Activated CD8-positive, alpha-beta memory T cell treated with anti-CD3 and anti-CD28 coated beads, Interleukin-2, amount 10 ng/mL, durations not matched to agents 7 days and 5 days (primary cell): ENCODE measurements around the gene RIT1. TPM values are rescaled to one million over a fixed set of nuclear protein-coding genes. Genes with fewer than 3 reads are reported as not detected.
"Not testable (repeated sequence)": the region's sequence is repeated elsewhere in the genome, so short reads cannot be mapped to it uniquely, and the experiment has no call there.

Source experiments
- ATAC-seq: fragments of 150-1000 bp; cut with Tn5 transposase; one replicate; pipeline ENCODE4 v1.10.0; 2021; ENCODE audit warnings: moderate library complexity
- CTCF ChIA-PET: fragments of 350-600 bp; sonication (Branson Sonifier 250); formaldehyde crosslinking; loops from one replicate; lab custom pipeline; 2021; ENCODE audit warnings: antibody characterized with exemption; lab: Charles Lee
- DNase-seq: peaks from one replicate; pipeline ENCODE4 v3.0.0-alpha.2; 2020
- H3K27ac Mint-ChIP-seq: one replicate; pipeline ENCODE4 v1.8.0; 2021; ENCODE audit warnings: mild to moderate bottlenecking, mixed read lengths
- H3K27me3 Mint-ChIP-seq: one replicate; pipeline ENCODE4 v1.8.0; 2021; ENCODE audit warnings: mixed read lengths
- H3K36me3 Mint-ChIP-seq: one replicate; pipeline ENCODE4 v1.8.0; 2021; ENCODE audit warnings: mild to moderate bottlenecking, mixed read lengths
- H3K4me1 Mint-ChIP-seq: one replicate; pipeline ENCODE4 v1.8.0; 2021; ENCODE audit warnings: mixed read lengths
- H3K4me3 Mint-ChIP-seq: one replicate; pipeline ENCODE4 v1.8.0; 2021; ENCODE audit warnings: mild to moderate bottlenecking, moderate library complexity, mixed read lengths
- H3K9me3 Mint-ChIP-seq: one replicate; pipeline ENCODE4 v1.8.0; 2022; ENCODE audit warnings: low read depth, mixed read lengths
- total RNA-seq, 2 experiments: library from RNA; stranded (reverse); gene quantifications; one replicate each; pipeline ENCODE4 v1.2.3, GENCODE V29; 2021

Gene RIT1
- total RNA-seq, 2 experiments from 2014 or later = 24.0 to 24.7 TPM

DNA sequence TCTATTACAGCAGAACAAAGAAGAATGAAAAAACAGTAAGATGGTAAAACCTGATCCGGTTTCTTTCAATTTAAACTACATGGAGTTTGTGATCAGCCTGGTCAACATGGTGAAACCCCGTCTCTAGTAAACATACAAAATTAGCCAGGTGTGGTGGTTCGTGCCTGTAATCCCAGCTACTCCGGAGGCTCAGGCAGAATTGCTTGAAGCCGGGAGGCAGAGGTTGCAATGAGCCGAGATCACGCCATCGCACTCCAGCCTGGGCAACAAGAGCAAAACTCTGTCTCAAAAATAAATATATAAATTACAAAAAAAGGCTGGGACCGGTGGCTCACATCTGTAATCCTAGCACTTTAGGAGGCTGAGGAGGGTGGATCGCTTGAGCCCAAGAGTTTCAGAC, 19.6 kb upstream of the RIT1 start:
- not testable (repeated sequence) for H3K9me3 Mint-ChIP-seq, H3K27ac Mint-ChIP-seq, DNase-seq, H3K27me3 Mint-ChIP-seq, ATAC-seq
- CTCF ChIA-PET = interaction anchor here (0.7 to 2.4 kb wide), 6 partner anchors 8 to 59 kb away, joined by 3 to 9 read pairs (median 4); no protein-coding TSS in a partner anchor
- H3K4me3 Mint-ChIP-seq = peak overlapping the region; percentile 58
- peaks cover 53% of the 10 kb centered on the region for H3K36me3 Mint-ChIP-seq
- H3K4me1 Mint-ChIP-seq = peaks cover 45% of the 10 kb centered on the region

DNA sequence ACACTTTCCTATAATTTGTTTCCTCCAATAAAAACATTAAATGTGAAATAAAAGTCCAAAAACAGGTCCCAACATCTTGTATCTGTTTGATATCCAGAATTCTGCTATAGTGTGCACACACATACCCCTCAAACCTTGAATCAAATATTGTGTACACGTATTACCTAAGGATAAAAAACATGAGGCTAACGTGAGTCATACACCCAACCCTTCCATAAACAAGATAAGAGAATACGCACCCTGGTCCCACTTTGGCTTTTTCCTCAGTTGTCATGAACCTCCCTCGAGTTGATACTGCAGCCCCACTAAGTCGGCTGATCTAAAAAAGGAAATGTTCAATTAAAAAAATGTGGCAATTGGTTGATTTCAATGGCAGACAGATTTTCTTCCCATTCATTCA, 17.9 kb upstream of the RIT1 start:
- CTCF ChIA-PET = interaction anchor here (0.9 to 1.8 kb wide), 3 partner anchors 10 to 14 kb away, joined by 3 to 9 read pairs (median 3); no protein-coding TSS in a partner anchor
- Mint-ChIP-seq H3K9me3 (no peaks in the 10 kb centered on the region), H3K27ac (no peak overlapping the region), H3K4me3 (no peak overlapping the region), H3K27me3 (no peaks in the 10 kb centered on the region), H3K36me3 (peaks cover 58% of the 10 kb centered on the region), H3K4me1 (peaks cover 45% of the 10 kb centered on the region)
- no peak for DNase-seq
- no peak for ATAC-seq

DNA sequence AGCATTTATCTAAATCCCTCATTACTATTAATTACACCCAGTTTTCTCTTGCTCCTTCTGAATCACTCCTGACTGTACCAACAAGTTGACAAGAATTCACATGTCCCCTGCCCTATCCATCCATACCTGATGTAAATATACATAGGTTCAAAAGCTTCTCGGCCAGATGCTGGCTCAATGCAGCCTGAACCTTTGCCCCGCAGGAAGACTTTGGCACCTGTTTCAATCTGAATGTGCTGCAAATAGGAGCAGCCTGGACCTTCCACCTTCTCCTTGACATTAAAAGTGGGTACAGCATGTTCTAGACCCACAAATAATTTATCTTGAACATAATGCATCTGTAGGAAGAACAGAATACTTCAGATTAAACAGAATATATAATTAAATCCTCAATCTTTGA, 14.4 kb upstream of the RIT1 start:
- H3K27me3 Mint-ChIP-seq = no peaks in the 10 kb centered on the region
- ATAC-seq (no peak), DNase-seq (no peak)
- H3K9me3 Mint-ChIP-seq = no peaks in the 10 kb centered on the region
- H3K27ac Mint-ChIP-seq = no peak overlapping the region
- no peak overlapping the region for H3K4me3 Mint-ChIP-seq
- H3K4me1 Mint-ChIP-seq = peaks cover 24% of the 10 kb centered on the region
- peaks cover 63% of the 10 kb centered on the region for H3K36me3 Mint-ChIP-seq
- CTCF ChIA-PET = interaction anchor here (1.6 kb wide), 1 partner anchor 675 kb away, joined by 3 read pairs; no protein-coding TSS in a partner anchor

DNA sequence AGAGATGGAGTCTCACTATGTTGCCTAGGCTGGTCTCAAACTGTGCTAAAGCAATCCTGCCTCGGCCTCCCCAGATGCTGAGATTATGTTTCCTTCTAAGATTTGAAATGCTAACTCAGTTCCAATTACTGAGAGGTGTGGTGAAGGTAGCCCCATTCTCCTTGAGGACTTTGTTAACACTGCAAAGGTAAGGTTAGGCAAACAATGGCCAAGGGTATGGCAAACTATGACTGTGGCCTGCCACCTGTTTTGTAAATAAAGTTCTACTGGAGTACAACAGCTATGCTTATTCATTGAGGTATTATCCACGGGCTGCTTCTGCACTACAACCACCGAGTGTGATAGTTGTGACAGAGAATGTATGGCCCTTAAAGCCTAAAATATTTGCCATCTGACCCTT, 9.6 kb upstream of the RIT1 start:
- no peaks in the 10 kb centered on the region for H3K27me3 Mint-ChIP-seq
- DNase-seq = no peak
- peaks cover 9% of the 10 kb centered on the region for H3K4me1 Mint-ChIP-seq
- H3K36me3 Mint-ChIP-seq = peaks cover 61% of the 10 kb centered on the region
- CTCF ChIA-PET = interaction anchor here (0.5 to 1.1 kb wide), 3 partner anchors 9 to 131 kb away, joined by 3 read pairs; no protein-coding TSS in a partner anchor
- ATAC-seq = no peak
- no peak overlapping the region for H3K27ac Mint-ChIP-seq
- H3K4me3 Mint-ChIP-seq = no peak overlapping the region
- H3K9me3 Mint-ChIP-seq = no peaks in the 10 kb centered on the region

DNA sequence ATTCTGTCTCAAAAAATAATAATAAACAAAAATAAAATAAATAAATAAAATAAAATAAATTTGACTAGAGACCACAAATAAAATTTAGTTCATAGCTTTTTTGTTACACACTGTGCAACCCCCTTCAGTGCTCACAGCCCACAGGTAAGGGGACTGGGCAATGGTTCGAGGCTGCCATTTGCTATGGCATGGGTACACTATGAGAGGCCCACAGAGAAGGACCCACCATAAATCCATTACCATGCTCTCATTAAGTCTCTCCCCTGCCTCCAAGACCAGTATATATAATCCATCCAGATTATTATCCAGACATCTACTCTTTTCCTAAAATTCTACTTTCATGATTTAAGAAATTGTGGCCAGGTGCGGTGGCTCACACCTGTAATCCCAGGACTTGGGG, 8.7 kb upstream of the RIT1 start:
- CTCF ChIA-PET = no interaction called here
- DNase-seq = no peak
- Mint-ChIP-seq H3K27ac (no peak overlapping the region), H3K4me3 (no peak overlapping the region), H3K27me3 (no peaks in the 10 kb centered on the region), H3K36me3 (peaks cover 58% of the 10 kb centered on the region), H3K4me1 (peaks cover 9% of the 10 kb centered on the region), H3K9me3 (no peaks in the 10 kb centered on the region)
- ATAC-seq = no peak

DNA sequence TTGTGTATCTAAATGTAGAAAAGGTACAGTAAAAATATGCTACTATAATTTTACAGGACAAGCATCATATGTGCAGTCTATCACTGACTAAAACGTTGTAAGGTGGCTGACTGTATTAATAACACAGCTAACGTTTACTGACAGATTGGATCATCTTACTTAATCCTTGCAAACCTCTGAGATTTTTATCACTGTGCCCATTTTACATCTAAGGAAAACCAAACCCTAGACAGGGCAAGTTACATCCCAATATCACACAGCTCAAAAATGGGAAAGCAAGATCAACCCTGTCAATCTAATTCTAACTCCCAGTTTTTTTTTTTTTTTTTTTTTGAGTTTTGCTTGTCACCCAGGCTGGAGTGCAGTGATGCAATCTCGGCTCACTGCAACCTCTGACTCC, 7.5 kb upstream of the RIT1 start:
- ATAC-seq (no peak), DNase-seq (no peak)
- H3K4me3 Mint-ChIP-seq = no peak overlapping the region
- no peaks in the 10 kb centered on the region for H3K9me3 Mint-ChIP-seq
- H3K27me3 Mint-ChIP-seq = no peaks in the 10 kb centered on the region
- peaks cover 65% of the 10 kb centered on the region for H3K36me3 Mint-ChIP-seq
- CTCF ChIA-PET = interaction anchor here (0.7 to 1.2 kb wide), 3 partner anchors 11 to 83 kb away, joined by 3 read pairs; no protein-coding TSS in a partner anchor
- peaks cover 9% of the 10 kb centered on the region for H3K4me1 Mint-ChIP-seq
- no peak overlapping the region for H3K27ac Mint-ChIP-seq

DNA sequence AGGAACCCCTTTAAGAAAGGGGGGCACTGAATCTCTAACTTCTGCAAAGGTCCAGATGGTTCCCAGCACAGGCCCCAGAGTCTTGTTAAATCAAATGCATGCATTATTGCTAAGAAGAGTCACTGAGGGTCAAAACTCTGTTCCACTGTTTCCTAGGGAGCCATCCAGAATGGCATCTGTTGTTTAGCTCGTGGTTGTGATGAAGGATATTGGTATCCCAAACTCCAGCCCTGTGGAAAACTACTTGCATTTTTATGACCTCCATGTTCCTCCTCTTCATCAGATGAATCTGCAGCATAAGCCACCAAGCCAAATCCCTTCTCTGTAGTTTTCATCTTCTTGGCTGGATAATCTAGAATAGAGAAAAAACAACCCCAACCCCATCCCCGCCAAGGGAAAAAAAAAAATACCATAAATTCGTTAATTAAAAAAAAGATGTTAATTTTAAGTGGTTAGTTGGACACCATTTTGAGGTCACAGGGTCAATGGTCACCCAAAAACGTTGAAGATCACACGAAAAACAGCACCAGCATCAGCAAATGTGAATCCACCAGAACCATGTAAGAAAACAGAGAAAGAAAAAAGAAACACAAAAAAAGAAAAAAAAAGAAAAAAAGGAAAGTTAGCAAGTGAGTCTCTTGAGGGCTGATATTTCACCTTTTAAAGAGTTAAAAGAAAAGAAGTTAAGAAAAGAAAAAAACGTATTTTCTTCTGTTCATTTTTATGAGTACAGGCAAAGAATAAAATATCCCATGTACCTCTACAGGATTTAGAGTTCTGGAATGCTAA, 3.0 kb upstream of the RIT1 start:
- Mint-ChIP-seq H3K9me3 (no peaks in the 10 kb centered on the region), H3K4me3 (no peak overlapping the region)
- CTCF ChIA-PET = no interaction called here

DNA sequence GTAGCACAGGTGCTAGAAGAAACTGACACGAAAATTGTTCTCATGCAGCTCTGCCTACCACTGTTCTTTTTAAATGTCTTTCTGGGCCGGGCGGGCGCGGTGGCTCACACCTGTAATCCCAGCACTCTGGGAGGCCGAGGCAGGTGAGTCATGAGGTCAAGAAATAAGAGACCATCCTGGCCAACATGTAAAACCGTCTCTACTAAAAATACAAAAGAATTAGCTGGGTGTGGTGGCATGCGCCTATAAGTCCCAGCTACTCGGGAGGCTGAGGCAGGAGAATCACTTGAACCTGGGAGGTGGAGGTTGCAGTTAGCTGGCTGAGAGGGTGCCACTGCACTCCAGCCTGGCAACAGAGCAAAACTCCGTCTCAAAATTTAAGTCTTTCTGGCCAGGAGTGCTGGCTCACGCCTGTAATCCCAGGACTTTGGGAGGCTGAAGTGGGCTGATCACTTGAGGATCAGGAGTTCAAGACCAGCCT, 947 bp upstream of the RIT1 start:
- DNase-seq = no peak
- H3K27ac Mint-ChIP-seq = peak overlapping the region; percentile 95
- peaks cover 25% of the 10 kb centered on the region for H3K4me1 Mint-ChIP-seq
- peak overlapping the region; percentile 90 for H3K4me3 Mint-ChIP-seq
- ATAC-seq = no peak
- no peaks in the 10 kb centered on the region for H3K9me3 Mint-ChIP-seq
- CTCF ChIA-PET = interaction anchor here (0.8 to 1.4 kb wide), 5 partner anchors 9 to 154 kb away, joined by 3 to 4 read pairs (median 3); partner anchors contain the start of gene KHDC4
- peaks cover 51% of the 10 kb centered on the region for H3K36me3 Mint-ChIP-seq
- no peaks in the 10 kb centered on the region for H3K27me3 Mint-ChIP-seq

More for the DNA sequence above, 3.0 kb upstream of the RIT1 start:
- H3K36me3 Mint-ChIP-seq = peaks cover 59% of the 10 kb centered on the region
- peaks cover 23% of the 10 kb centered on the region for H3K4me1 Mint-ChIP-seq
- DNase-seq (no peak), ATAC-seq (no peak)
- no peaks in the 10 kb centered on the region for H3K27me3 Mint-ChIP-seq
- no peak overlapping the region for H3K27ac Mint-ChIP-seq

DNA sequence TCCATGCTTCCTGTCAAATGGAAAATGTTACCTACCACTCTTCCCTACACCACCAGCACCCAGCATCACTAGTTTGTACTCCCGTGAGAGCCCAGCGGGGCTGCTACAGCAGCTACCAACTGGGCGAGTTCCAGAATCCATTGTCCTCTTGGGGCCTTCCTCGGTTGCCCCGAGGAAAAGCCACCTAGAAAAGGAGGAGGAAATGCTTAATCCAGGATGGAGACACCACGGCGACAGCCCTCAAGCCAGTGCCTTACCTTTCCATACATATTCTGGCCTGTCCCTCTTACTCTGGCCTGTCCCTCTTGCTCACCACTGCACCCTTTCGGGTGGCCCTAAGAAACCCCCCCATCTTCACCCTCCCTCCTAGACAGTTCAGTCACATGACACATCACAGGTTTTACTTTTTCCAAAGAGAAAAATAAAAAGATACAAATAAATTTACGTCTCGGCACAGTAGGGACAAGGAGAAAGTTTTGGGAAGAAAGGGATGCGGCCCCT, 478 bp downstream of the RIT1 start:
- peaks cover 43% of the 10 kb centered on the region for H3K36me3 Mint-ChIP-seq

DNA sequence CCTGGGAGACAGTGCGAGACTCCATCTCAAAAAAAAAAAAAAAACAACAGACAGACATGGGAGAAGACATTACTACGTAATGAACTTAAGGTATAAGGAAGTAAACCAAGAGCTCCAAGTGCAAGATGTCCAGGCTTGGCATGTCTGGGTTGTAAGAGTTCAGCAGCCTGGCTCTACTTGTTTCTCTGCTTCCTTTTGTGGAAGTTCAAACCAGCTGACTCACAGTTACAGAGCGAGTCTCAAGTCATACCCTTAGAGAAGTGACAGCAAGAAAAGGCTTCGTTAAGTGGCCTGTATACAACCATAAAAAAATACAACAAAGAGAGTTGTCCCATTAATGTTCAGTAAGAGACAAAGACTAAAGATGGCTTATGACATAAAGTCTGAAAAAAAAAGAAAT, 1.3 kb downstream of the RIT1 start:
- peaks cover 26% of the 10 kb centered on the region for H3K4me1 Mint-ChIP-seq
- no peaks in the 10 kb centered on the region for H3K27me3 Mint-ChIP-seq
- H3K27ac Mint-ChIP-seq = peak overlapping the region; percentile 95
- peak overlapping the region; percentile 90 for H3K4me3 Mint-ChIP-seq
- CTCF ChIA-PET = interaction anchor here (0.7 to 0.8 kb wide), 3 partner anchors 52 to 116 kb away, joined by 3 read pairs; no protein-coding TSS in a partner anchor
- no peak for ATAC-seq
- peaks cover 41% of the 10 kb centered on the region for H3K36me3 Mint-ChIP-seq
- no peak for DNase-seq
- no peaks in the 10 kb centered on the region for H3K9me3 Mint-ChIP-seq

More for the DNA sequence above, 478 bp downstream of the RIT1 start:
- H3K27ac Mint-ChIP-seq = peak overlapping the region; percentile 95
- peaks cover 26% of the 10 kb centered on the region for H3K4me1 Mint-ChIP-seq
- no peaks in the 10 kb centered on the region for H3K27me3 Mint-ChIP-seq
- CTCF ChIA-PET = interaction anchor here (0.8 kb wide), 1 partner anchor 52 kb away, joined by 3 read pairs; no protein-coding TSS in a partner anchor
- no peaks in the 10 kb centered on the region for H3K9me3 Mint-ChIP-seq
- peak; percentile 46 for DNase-seq
- peak overlapping the region; percentile 90 for H3K4me3 Mint-ChIP-seq
- peak; percentile 28 for ATAC-seq

DNA sequence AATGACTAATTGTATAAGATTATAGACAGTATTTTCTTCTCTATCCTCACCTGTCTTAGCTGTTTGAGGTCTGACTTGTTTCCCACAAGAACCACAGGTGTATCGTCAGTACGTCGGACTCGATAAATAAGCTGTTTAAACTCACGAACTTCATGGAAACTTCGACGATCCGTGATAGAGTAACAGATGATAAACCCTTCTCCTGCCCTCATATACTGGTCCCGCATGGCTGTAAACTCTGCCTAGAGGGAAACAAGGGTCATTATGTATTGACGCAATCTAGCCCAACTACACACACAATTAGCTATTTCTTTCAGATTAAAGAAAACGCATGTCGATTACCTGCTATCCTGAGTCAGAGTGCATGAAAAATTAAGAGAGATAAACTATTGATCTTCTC, 6.9 kb downstream of the RIT1 start:
- ATAC-seq (no peak), DNase-seq (no peak)
- H3K27ac Mint-ChIP-seq = no peak overlapping the region
- no peaks in the 10 kb centered on the region for H3K27me3 Mint-ChIP-seq
- CTCF ChIA-PET = interaction anchor here (0.7 to 1.6 kb wide), 4 partner anchors 9 to 79 kb away, joined by 3 read pairs; no protein-coding TSS in a partner anchor
- peaks cover 36% of the 10 kb centered on the region for H3K36me3 Mint-ChIP-seq
- H3K9me3 Mint-ChIP-seq = no peaks in the 10 kb centered on the region
- no peak overlapping the region for H3K4me3 Mint-ChIP-seq
- peaks cover 4% of the 10 kb centered on the region for H3K4me1 Mint-ChIP-seq

DNA sequence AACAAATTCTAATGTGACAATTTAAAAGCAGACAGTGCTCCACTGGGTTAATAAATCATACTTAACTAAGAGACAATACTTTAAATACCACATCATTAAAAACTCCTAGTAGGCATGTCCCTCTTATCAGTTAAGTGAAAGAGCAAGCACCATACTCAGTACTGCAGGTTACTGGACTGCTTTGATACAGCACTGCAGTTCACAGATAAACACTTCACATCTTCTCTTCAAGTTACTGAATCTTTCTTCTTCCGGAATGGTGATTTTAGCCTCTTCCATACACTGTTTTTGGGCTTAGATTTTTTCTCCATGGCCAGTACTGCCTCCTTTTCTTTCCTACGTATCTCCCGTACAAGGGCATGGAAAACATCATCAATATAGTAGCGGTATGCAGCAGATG, 11.0 kb downstream of the RIT1 start:
- no peak for ATAC-seq
- peaks cover 38% of the 10 kb centered on the region for H3K36me3 Mint-ChIP-seq
- no peak overlapping the region for H3K27ac Mint-ChIP-seq
- H3K4me1 Mint-ChIP-seq = peaks cover 2% of the 10 kb centered on the region
- CTCF ChIA-PET = no interaction called here
- H3K27me3 Mint-ChIP-seq = no peaks in the 10 kb centered on the region
- H3K9me3 Mint-ChIP-seq = no peaks in the 10 kb centered on the region
- no peak overlapping the region for H3K4me3 Mint-ChIP-seq
- DNase-seq = no peak

DNA sequence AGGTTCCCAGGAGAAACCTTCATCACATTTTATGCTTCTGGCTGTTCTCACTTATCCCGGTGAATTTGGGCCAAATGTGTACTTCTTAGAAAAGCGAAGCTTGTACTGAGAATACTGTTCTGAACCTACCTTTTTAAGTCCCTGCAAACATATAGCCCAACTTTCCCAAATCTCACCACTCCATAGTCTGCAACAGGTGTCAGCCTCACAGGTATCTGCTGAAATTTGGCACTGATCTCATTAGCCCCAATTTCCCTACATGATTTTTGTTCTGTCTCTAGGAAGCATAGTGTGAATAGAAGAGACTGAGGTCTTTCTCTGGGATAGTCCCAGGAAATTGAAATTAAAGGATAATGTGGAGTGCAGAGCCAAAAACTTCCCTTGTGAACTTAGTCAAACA, 11.5 kb downstream of the RIT1 start:
- peaks cover 2% of the 10 kb centered on the region for H3K4me1 Mint-ChIP-seq
- ATAC-seq = no peak
- no peak overlapping the region for H3K4me3 Mint-ChIP-seq
- CTCF ChIA-PET = no interaction called here
- DNase-seq = no peak
- H3K27me3 Mint-ChIP-seq = no peaks in the 10 kb centered on the region
- H3K36me3 Mint-ChIP-seq = peaks cover 36% of the 10 kb centered on the region
- no peaks in the 10 kb centered on the region for H3K9me3 Mint-ChIP-seq
- no peak overlapping the region for H3K27ac Mint-ChIP-seq
